HepG2 (cell line): ENCODE data around the gene NME4. TPM values are rescaled to one million over a fixed set of nuclear protein-coding genes. Genes with fewer than 3 reads are reported as not detected.

Source experiments
- CAMTA2 ChIP-seq: sonication (generic); formaldehyde crosslinking; IDR thresholded peaks from 2 replicates; pipeline ENCODE4 v1.4.0; 2020; ENCODE audit warnings: mild to moderate bottlenecking, missing genetic modification reagents, borderline replicate concordance
- CCDC6 ChIP-seq: sonication (generic); formaldehyde crosslinking; IDR thresholded peaks from 2 replicates; pipeline ENCODE4 v1.8.1; 2022; ENCODE audit warnings: mild to moderate bottlenecking, missing genetic modification reagents, moderate library complexity
- CENPT ChIP-seq: sonication (generic); formaldehyde crosslinking; IDR thresholded peaks from 2 replicates; pipeline ENCODE4 v1.8.0; 2022; ENCODE audit warnings: low read depth, mild to moderate bottlenecking, moderate library complexity, missing genetic modification reagents
- DZIP1 ChIP-seq: sonication (generic); formaldehyde crosslinking; IDR thresholded peaks from 2 replicates; pipeline ENCODE4 v1.5.0; 2020; ENCODE audit warnings: mild to moderate bottlenecking, missing genetic modification reagents
- HNF1A ChIP-seq, 2 experiments: sonication (generic) in 1 of 2; formaldehyde crosslinking in 1 of 2; IDR thresholded peaks; 2 replicates each; pipeline versions ENCODE4 v1.4.0 to v1.6.1; 2016 to 2020; ENCODE audit warnings: borderline replicate concordance in 1 of 2, low read depth in 1 of 2, mild to moderate bottlenecking in 1 of 2, missing genetic modification reagents in 1 of 2
- HOXA3 ChIP-seq: sonication (generic); formaldehyde crosslinking; IDR thresholded peaks from 2 replicates; pipeline ENCODE4 v1.5.0; 2020; ENCODE audit warnings: missing genetic modification reagents
- IRX3 ChIP-seq: sonication (generic); formaldehyde crosslinking; IDR thresholded peaks from 2 replicates; pipeline ENCODE4 v1.8.1; 2023; ENCODE audit warnings: mild to moderate bottlenecking, low read depth, missing genetic modification reagents, borderline replicate concordance
- MXD1 ChIP-seq: sonication (generic); formaldehyde crosslinking; IDR thresholded peaks from 2 replicates; pipeline ENCODE4 v1.4.0; 2020; ENCODE audit warnings: mild to moderate bottlenecking, missing genetic modification reagents
- SKI ChIP-seq: fragments of 450-650 bp; IDR thresholded peaks from one replicate; pipeline ENCODE4 v1.6.1; 2018; ENCODE audit warnings: mild to moderate bottlenecking; ENCODE audit not compliant: partially characterized antibody
- ZBTB1 ChIP-seq: sonication (generic); formaldehyde crosslinking; IDR thresholded peaks from 2 replicates; pipeline ENCODE4 v1.4.0; 2020; ENCODE audit warnings: missing genetic modification reagents, borderline replicate concordance
- ZBTB2 ChIP-seq: sonication (generic); formaldehyde crosslinking; IDR thresholded peaks from 2 replicates; pipeline ENCODE4 v1.8.0; 2022; ENCODE audit warnings: low read depth, missing genetic modification reagents
- ZC3H13 ChIP-seq: sonication (generic); formaldehyde crosslinking; IDR thresholded peaks from 2 replicates; pipeline ENCODE4 v1.8.1; 2023; ENCODE audit warnings: mild to moderate bottlenecking, missing genetic modification reagents, moderate library complexity
- ZNF230 ChIP-seq: sonication (generic); formaldehyde crosslinking; IDR thresholded peaks from 2 replicates; pipeline ENCODE4 v1.4.0; 2020; ENCODE audit warnings: mild to moderate bottlenecking, missing genetic modification reagents
- ZNF333 ChIP-seq: sonication (generic); formaldehyde crosslinking; IDR thresholded peaks from 2 replicates; pipeline ENCODE4 v1.4.0; 2020; ENCODE audit warnings: mild to moderate bottlenecking, missing genetic modification reagents, borderline replicate concordance
- ZNF33A ChIP-seq: sonication (generic); formaldehyde crosslinking; IDR thresholded peaks from 2 replicates; pipeline ENCODE4 v1.5.1; 2020; ENCODE audit warnings: missing genetic modification reagents, mild to moderate bottlenecking, moderate library complexity, borderline replicate concordance
- ZNF451 ChIP-seq: sonication (generic); formaldehyde crosslinking; IDR thresholded peaks from 2 replicates; pipeline ENCODE4 v1.5.0; 2020; ENCODE audit warnings: mild to moderate bottlenecking, missing genetic modification reagents
- ZNF567 ChIP-seq: sonication (generic); formaldehyde crosslinking; IDR thresholded peaks from 2 replicates; pipeline ENCODE4 v1.8.1; 2023; ENCODE audit warnings: mild to moderate bottlenecking, missing genetic modification reagents, borderline replicate concordance
- ZSCAN22 ChIP-seq: sonication (generic); formaldehyde crosslinking; IDR thresholded peaks from 2 replicates; pipeline ENCODE4 v1.4.0; 2020; ENCODE audit warnings: mild to moderate bottlenecking, missing genetic modification reagents
- polyA plus RNA-seq, 8 experiments: library from polyadenylated mRNA; depleted of rRNA in 3 of 8; stranded (reverse) in 7 of 8; unstranded in 1 of 8; fragments of >200 nt; fragmentation: Illumina TruSeq in 4 of 8; extraction: Trizol in 4 of 8; gene quantifications; 2 replicates each; pipeline versions ENCODE4 v1.2.1 to v1.2.3, GENCODE V29; 2011 to 2016; ENCODE audit warnings: low read depth in 4 of 8, missing spikeins in 1 of 8, mixed read lengths in 1 of 8; ENCODE audit not compliant: insufficient read depth in 1 of 8
- total RNA-seq, 5 experiments: library from RNA; depleted of rRNA; stranded (reverse); fragments of >200 nt; fragmentation: Illumina TruSeq; extraction: Trizol; gene quantifications; 2 replicates each; pipeline ENCODE4 v1.2.3, GENCODE V29; 2016; ENCODE audit warnings: low read depth in 1 of 5

The NME4 gene
- total and polyA plus RNA-seq, 2 of the 13 experiments (the other 11 are each of a cell fraction or from before 2014, with no cell fraction given): 121 to 263 TPM

- no peak for TF ChIP-seq ZNF33A (CRISPR knock-in tag)
- TF ChIP-seq DZIP1 (CRISPR knock-in tag): 0 out of 2 replicates have a peak, but pooled peaks have one; percentile 40
- no peak for TF ChIP-seq CENPT (CRISPR knock-in tag)
- TF ChIP-seq ZSCAN22 (CRISPR knock-in tag): no peak
- no peak for TF ChIP-seq ZBTB2 (CRISPR knock-in tag)
- TF ChIP-seq IRX3: no peak
- TF ChIP-seq HOXA3 (CRISPR knock-in tag): no peak
- TF ChIP-seq ZBTB1 (CRISPR knock-in tag): no peak
- no peak for TF ChIP-seq HNF1A (IDR thresholded peaks at IDR 0.05; ENCODE audit: low read depth)
- no peak for TF ChIP-seq HNF1A (CRISPR knock-in tag; IDR thresholded peaks at IDR 0.05; ENCODE audit: borderline replicate concordance)
- TF ChIP-seq MXD1 (CRISPR knock-in tag): peak; percentile 74
- no peak for TF ChIP-seq ZNF567 (CRISPR knock-in tag)
- TF ChIP-seq SKI: no peak
- TF ChIP-seq ZC3H13 (CRISPR knock-in tag): no peak; the same call in 1 of the 2 replicates
- TF ChIP-seq CAMTA2 (CRISPR knock-in tag): no peak
- no peak; the same call in 1 of the 2 replicates for TF ChIP-seq ZNF333 (CRISPR knock-in tag)
- TF ChIP-seq ZNF451 (CRISPR knock-in tag): no peak
- TF ChIP-seq ZNF230 (CRISPR knock-in tag): 0 out of 2 replicates have a peak, but pooled peaks have one; percentile 32
- no peak for TF ChIP-seq CCDC6
These were observed 33.8 kb upstream of the NME4 start (continued) for GRCh38 chr16:363110-363765.
